H1 (cell line): Measurements from ENCODE around the gene NBDY. TPM values are rescaled to one million over a fixed set of nuclear protein-coding genes. Genes with fewer than 3 reads are reported as not detected.

ENCODE experiments used
- CTCF ChIA-PET: fragments of 300-600 bp; sonication (Branson Sonifier 250); formaldehyde crosslinking; loops from one replicate; lab custom pipeline; 2021; ENCODE audit not compliant: partially characterized antibody; lab: Charles Lee
- POLR2A ChIA-PET: fragments of 300-600 bp; sonication (Branson Sonifier 250); formaldehyde crosslinking; loops from one replicate; lab custom pipeline; 2021; ENCODE audit warnings: inconsistent platforms; ENCODE audit not compliant: partially characterized antibody; lab: Charles Lee
- DNase-seq, 2 experiments: peaks; one replicate each; pipeline versions ENCODE4 v3.0.0 to v3.0.0-alpha.2; 2010 to 2022; ENCODE audit warnings: low spot score in 2 of 2, low read depth in 1 of 2, mixed read lengths in 1 of 2
- FAIRE-seq: peaks from 2 replicates; lab custom pipeline; 2011; peaks lifted over from hg19 to GRCh38; lab: Jason Lieb, UNC
- H2AFZ ChIP-seq: 2 replicates; pipeline ENCODE4 v1.8.1; 2012; ENCODE audit warnings: low read length, inconsistent platforms
- H2AK5ac ChIP-seq: 2 replicates; pipeline ENCODE4 v1.6.1; 2013; ENCODE audit warnings: low read depth, low read length
- H2BK120ac ChIP-seq: replicated peaks from 2 replicates; pipeline ENCODE3; 2013; ENCODE audit warnings: low read depth, low read length, inconsistent platforms
- H2BK12ac ChIP-seq: 2 replicates; pipeline ENCODE4 v1.6.1; 2013; ENCODE audit warnings: low read depth, low read length
- H2BK15ac ChIP-seq: 2 replicates; pipeline ENCODE4 v1.6.1; 2013; ENCODE audit warnings: low read length
- H2BK20ac ChIP-seq: 2 replicates; pipeline ENCODE4 v1.6.1; 2013; ENCODE audit warnings: low read length
- H2BK5ac ChIP-seq: 2 replicates; pipeline ENCODE4 v1.6.1; 2013; ENCODE audit warnings: low read depth, low read length
- H3K14ac ChIP-seq: 2 replicates; pipeline ENCODE4 v1.6.1; 2013; ENCODE audit warnings: inconsistent platforms; ENCODE audit not compliant: insufficient read length
- H3K18ac ChIP-seq: 2 replicates; pipeline ENCODE4 v1.6.1; 2013; ENCODE audit warnings: low read length; ENCODE audit errors: extremely low read depth
- H3K23ac ChIP-seq: 2 replicates; pipeline ENCODE4 v1.6.1; 2013; ENCODE audit warnings: inconsistent platforms; ENCODE audit not compliant: insufficient read length
- H3K23me2 ChIP-seq: 2 replicates; pipeline ENCODE4 v1.6.1; 2013; ENCODE audit warnings: low read depth, low read length
- H3K27ac ChIP-seq: 2 replicates; pipeline ENCODE4 v1.6.1; 2011; ENCODE audit warnings: low read depth, low read length, inconsistent platforms
- H3K27me3 ChIP-seq, 4 experiments: replicated peaks in 1 of 4; 1 replicate in 1 of 4; 2 replicates in 3 of 4; pipeline versions ENCODE4 v1.6.1 to v1.8.1; 2011 to 2013; ENCODE audit warnings: low read length in 3 of 4, mild to moderate bottlenecking in 3 of 4, inconsistent platforms in 2 of 4, mixed read lengths in 2 of 4, moderate library complexity in 1 of 4; ENCODE audit not compliant: control insufficient read depth in 3 of 4, insufficient read depth in 3 of 4; ENCODE audit errors: extremely low read depth in 1 of 4
- H3K36me3 ChIP-seq, 4 experiments: 2 replicates each; pipeline versions ENCODE4 v1.6.1 to v1.8.1; 2011 to 2013; ENCODE audit warnings: mild to moderate bottlenecking in 4 of 4, low read length in 3 of 4, moderate library complexity in 2 of 4, control low read depth in 1 of 4, inconsistent platforms in 1 of 4; ENCODE audit not compliant: insufficient read depth in 4 of 4, control insufficient read depth in 2 of 4
- H3K4ac ChIP-seq: replicated peaks from 2 replicates; pipeline ENCODE3; 2013; ENCODE audit warnings: low read length, low read depth, mixed read lengths, inconsistent platforms; ENCODE audit not compliant: insufficient read length
- H3K4me1 ChIP-seq, 4 experiments: replicated peaks in 1 of 4; 1 replicate in 1 of 4; 2 replicates in 3 of 4; pipeline versions ENCODE4 v1.6.1 to v1.8.1; 2011 to 2013; ENCODE audit warnings: low read length in 3 of 4, inconsistent platforms in 2 of 4, mixed read lengths in 1 of 4; ENCODE audit not compliant: insufficient read depth in 4 of 4, control insufficient read depth in 3 of 4
- H3K4me2 ChIP-seq, 2 experiments: 2 replicates each; pipeline versions ENCODE4 v1.6.1 to v1.8.1; 2011 to 2013; ENCODE audit warnings: low read depth in 2 of 2, low read length in 2 of 2, control low read depth in 1 of 2, inconsistent platforms in 1 of 2, mild to moderate bottlenecking in 1 of 2; ENCODE audit not compliant: insufficient read depth in 1 of 2
- H3K4me3 ChIP-seq, 4 experiments: fragments of 200-600, 300-600 bp in 1 of 4; sonication (generic), shearing (Covaris generic), sonication (Bioruptor Twin) in 1 of 4; 2 replicates each; pipeline versions ENCODE4 v1.5.1 to v1.8.1; 2011 to 2016; ENCODE audit warnings: low read length in 4 of 4, low read depth in 3 of 4, control low read depth in 2 of 4, inconsistent platforms in 2 of 4, mild to moderate bottlenecking in 2 of 4, mixed read lengths in 1 of 4, moderate library complexity in 1 of 4; ENCODE audit not compliant: insufficient read depth in 2 of 4; ENCODE audit errors: extremely low read depth in 1 of 4
- H3K56ac ChIP-seq: replicated peaks from 2 replicates; pipeline ENCODE3; 2013; ENCODE audit warnings: low read depth, mild to moderate bottlenecking, mixed read lengths, low read length, inconsistent platforms; ENCODE audit not compliant: insufficient read length
- H3K79me1 ChIP-seq: 2 replicates; pipeline ENCODE4 v1.6.1; 2013; ENCODE audit warnings: low read depth, low read length, control low read depth
- H3K79me2 ChIP-seq, 2 experiments: 2 replicates each; pipeline versions ENCODE4 v1.6.1 to v1.8.1; 2012 to 2013; ENCODE audit warnings: low read length in 2 of 2, mild to moderate bottlenecking in 2 of 2, inconsistent platforms in 1 of 2; ENCODE audit not compliant: insufficient read depth in 2 of 2, control insufficient read depth in 1 of 2
- H3K9ac ChIP-seq, 4 experiments: replicated peaks in 1 of 4; 1 replicate in 1 of 4; 2 replicates in 3 of 4; pipeline versions ENCODE4 v1.6.1 to v1.8.1; 2011 to 2013; ENCODE audit warnings: low read depth in 3 of 4, low read length in 3 of 4, control low read depth in 2 of 4, mild to moderate bottlenecking in 2 of 4, moderate library complexity in 2 of 4, inconsistent platforms in 1 of 4; ENCODE audit errors: extremely low read depth in 1 of 4
- H3K9me3 ChIP-seq, 2 experiments: 2 replicates each; pipeline versions ENCODE4 v1.6.1 to v1.8.1; 2012 to 2013; ENCODE audit warnings: mild to moderate bottlenecking in 2 of 2, moderate library complexity in 2 of 2, control low read depth in 1 of 2, inconsistent platforms in 1 of 2, low read depth in 1 of 2, low read length in 1 of 2, mixed read lengths in 1 of 2; ENCODE audit not compliant: insufficient read depth in 2 of 2
- H4K20me1 ChIP-seq, 2 experiments: replicated peaks in 1 of 2; 2 replicates each; pipeline versions ENCODE3 to v1.8.1; 2011 to 2013; ENCODE audit warnings: inconsistent platforms in 2 of 2, low read length in 2 of 2, mild to moderate bottlenecking in 1 of 2; ENCODE audit not compliant: insufficient read depth in 2 of 2, control insufficient read depth in 1 of 2
- H4K5ac ChIP-seq: 2 replicates; pipeline ENCODE4 v1.6.1; 2013; ENCODE audit warnings: low read length, low read depth, mixed read lengths, inconsistent platforms; ENCODE audit not compliant: insufficient read length
- H4K8ac ChIP-seq: 2 replicates; pipeline ENCODE4 v1.8.0; 2013; ENCODE audit warnings: mild to moderate bottlenecking, moderate library complexity, low read length, inconsistent platforms; ENCODE audit not compliant: insufficient read depth; ENCODE audit errors: extremely low read depth
- H4K91ac ChIP-seq: replicated peaks from 2 replicates; pipeline ENCODE3; 2013; ENCODE audit warnings: low read length, mixed read lengths, inconsistent platforms; ENCODE audit not compliant: insufficient read length
- ATF2 ChIP-seq: IDR thresholded peaks from 2 replicates; pipeline ENCODE4 v1.6.1; 2012; ENCODE audit warnings: low read length, inconsistent platforms
- ATF3 ChIP-seq: IDR thresholded peaks from 2 replicates; pipeline ENCODE4 v1.6.1; 2011; ENCODE audit warnings: low read depth, mild to moderate bottlenecking, low read length; ENCODE audit not compliant: insufficient read depth
- CHD1 ChIP-seq: IDR thresholded peaks from 2 replicates; pipeline ENCODE4 v1.6.1; 2012; ENCODE audit warnings: low read depth, low read length, improper control_type of control experiment
- E2F6 ChIP-seq: IDR thresholded peaks from 2 replicates; pipeline ENCODE4 v1.6.1; 2012; ENCODE audit warnings: inconsistent platforms
- FOSL1 ChIP-seq: IDR thresholded peaks from 2 replicates; pipeline ENCODE4 v1.6.1; 2011; ENCODE audit warnings: mild to moderate bottlenecking, low read depth, low read length, moderate library complexity; ENCODE audit not compliant: insufficient read depth
- HDAC6 ChIP-seq: IDR thresholded peaks from one replicate; pipeline ENCODE4 v1.7.1; 2012; ENCODE audit warnings: low read depth, mild to moderate bottlenecking, inconsistent platforms, low read length, moderate library complexity
- KDM4A ChIP-seq: IDR thresholded peaks from one replicate; pipeline ENCODE4 v1.7.1; 2012; ENCODE audit warnings: low read depth, mild to moderate bottlenecking, moderate library complexity, low read length, inconsistent platforms; ENCODE audit not compliant: severe bottlenecking
- PHF8 ChIP-seq: fragments of 200-600 bp; sonication (generic); conservative IDR thresholded peaks from 2 replicates; pipeline ENCODE4 v1.7.1; 2012; ENCODE audit warnings: low read depth, mild to moderate bottlenecking, inconsistent platforms, low read length, moderate library complexity
- POU5F1 ChIP-seq: IDR thresholded peaks from 2 replicates; pipeline ENCODE4 v1.6.1; 2011; ENCODE audit warnings: low read depth, mild to moderate bottlenecking, low read length, moderate library complexity
- RXRA ChIP-seq: IDR thresholded peaks from 2 replicates; pipeline ENCODE4 v1.6.1; 2011; ENCODE audit warnings: low read depth, mild to moderate bottlenecking, low read length, moderate library complexity; ENCODE audit not compliant: insufficient read depth
- SUZ12 ChIP-seq: fragments of 200-600 bp; sonication (generic); IDR thresholded peaks from 2 replicates; pipeline ENCODE4 v1.6.1; 2012; ENCODE audit warnings: mild to moderate bottlenecking, inconsistent platforms, low read length, moderate library complexity, mixed read lengths
- WGBS, 2 experiments: shearing (Covaris generic) in 1 of 2; methylation state at CpG; one replicate each; pipeline versions ENCODE4 v1.1.6 to v1.1.7; 2013 to 2015; ENCODE audit warnings: low lambda C conversion rate in 2 of 2, mixed read lengths in 2 of 2, inconsistent platforms in 1 of 2, low coverage in 1 of 2, missing lambda C conversion rate in 1 of 2; ENCODE audit not compliant: insufficient replicate concordance in 2 of 2, insufficient coverage in 1 of 2, insufficient read length in 1 of 2; ENCODE audit errors: extremely low coverage in 1 of 2, missing lambda C conversion rate in 1 of 2; 5-methylcytosine and 5-hydroxymethylcytosine counted together
- polyA plus RNA-seq, 7 experiments: library from polyadenylated mRNA; depleted of rRNA in 3 of 7; stranded (reverse) in 5 of 7; unstranded in 2 of 7; fragments of >200 nt in 5 of 7; fragments of 200-250 nt in 2 of 7; gene quantifications; 1 replicate in 5 of 7; 2 replicates in 1 of 7; 4 replicates in 1 of 7; pipeline versions ENCODE4 v1.2.1 to v1.2.3, GENCODE V29; 2011 to 2013; ENCODE audit warnings: missing spikeins in 2 of 7, mixed read lengths in 2 of 7
- total RNA-seq: library from RNA; stranded (reverse); fragmentation: NEBNext Ultra II Directional; extraction: Animal tissue kit (Norgen Biotek cat#: 25700); gene quantifications from 2 replicates; pipeline ENCODE4 v1.2.1, GENCODE V29; 2021

The NBDY gene
- total and polyA plus RNA-seq, 2 of the 8 experiments (the other 6 are each of a cell fraction or from before 2014, with no cell fraction given): 42.3 to 57.8 TPM

- no peak for FAIRE-seq
- WGBS, 2 experiments: 60% methylated on average over 1 of the region's 2 CpGs; no CpG with 5 or more reads in 1 of the 2 experiments
- no peak for TF ChIP-seq PHF8
- TF ChIP-seq E2F6: no peak
- no peak for TF ChIP-seq SUZ12
- TF ChIP-seq CHD1: no peak
- TF ChIP-seq KDM4A: no peak
- no peak for TF ChIP-seq RXRA
- TF ChIP-seq HDAC6: no peak
- no peak for TF ChIP-seq ATF2
- no peak for TF ChIP-seq ATF3
- TF ChIP-seq FOSL1: no peak
- no peak for TF ChIP-seq POU5F1
Observed at GRCh38 chrX:56782352-56782751, 53.3 kb downstream of the NBDY start.

More at GRCh38 chrX:56782352-56782751, 53.3 kb downstream of the NBDY start:
- Histone ChIP-seq H3K56ac (no peak overlapping the region), H2BK120ac (no peak overlapping the region), H3K9me3 (no peaks in the 10 kb centered on the region), H4K8ac (no peak overlapping the region), H4K91ac (no peak overlapping the region), H3K36me3 (peaks cover 0 to 7% (median 3%) of the 10 kb centered on the region in 4 experiments; a peak in 3 of 8 replicates), H3K18ac (no peak overlapping the region), H2BK12ac (no peak overlapping the region), H3K4me2 (no peak overlapping the region), H3K23ac (no peak overlapping the region), H3K4ac (no peak overlapping the region), H3K27me3 (no peaks in the 10 kb centered on the region), H3K79me2 (no peaks in the 10 kb centered on the region), H3K27ac (no peak overlapping the region), H3K14ac (no peak overlapping the region), H2AK5ac (no peak overlapping the region), H2BK15ac (no peak overlapping the region), H3K4me3 (no peak overlapping the region), H3K23me2 (no peaks in the 10 kb centered on the region), H3K79me1 (no peaks in the 10 kb centered on the region; the same call in 1 of the 2 replicates), H2BK5ac (no peak overlapping the region), H4K20me1 (peaks cover 0 to 1% of the 10 kb centered on the region in 2 experiments), H3K4me1 (no peaks in the 10 kb centered on the region), H3K9ac (no peak overlapping the region), H2BK20ac (no peak overlapping the region), H4K5ac (no peak overlapping the region), H2AFZ (no peak overlapping the region)
- DNase-seq: no peak
- POLR2A ChIA-PET: no interaction called here
- CTCF ChIA-PET: interaction anchor here (1.0 kb wide), 1 partner anchor 19 kb away, joined by 3 read pairs; no protein-coding TSS in a partner anchor
